Left cardiac atrium (tissue), 4 donors: ENCODE results near the gene OSBPL9. TPM values are rescaled to one million over a fixed set of nuclear protein-coding genes. Genes with fewer than 3 reads are reported as not detected.
"Not testable (repeated sequence)": the region's sequence is repeated elsewhere in the genome, so short reads cannot be mapped to it uniquely, and the experiment has no call there.

Experiments
- ATAC-seq, 2 donors: fragments of 200-7000 bp; cut with Tn5 transposase; one replicate each; pipeline ENCODE4 v1.9.1; 2020; ENCODE audit warnings: mild to moderate bottlenecking in 2 of 2, moderate library complexity in 2 of 2
- DNase-seq: peaks from one replicate; pipeline ENCODE4 v3.0.0-alpha.2; 2020
- intact Hi-C, 2 donors: fragments of 100-400 bp; cut with DNase I; formaldehyde crosslinking; loops; one replicate each; pipeline versions ENCODE4 v1.14.1 to v1.15.1; 2022 to 2023
- total RNA-seq, 2 donors: library from RNA; stranded (reverse); fragmentation: NEBNext Ultra II Directional; extraction: Animal tissue kit (Norgen Biotek cat#: 25700); gene quantifications; one replicate each; pipeline ENCODE4 v1.2.1, GENCODE V29; 2021
- donor health status: DM: no; HTN: yes; CAD: no.
- donor health status: DM: no; HTN: yes; CAD: no; lungs with severe emphysema.
- donor health status: DM: yes; HTN: yes; CAD: no.
- donor health status: Dilated cardiomyopathy.

OSBPL9 gene
- total RNA-seq, 2 donors from 2014 or later = 39.3 to 45.1 TPM

DNA sequence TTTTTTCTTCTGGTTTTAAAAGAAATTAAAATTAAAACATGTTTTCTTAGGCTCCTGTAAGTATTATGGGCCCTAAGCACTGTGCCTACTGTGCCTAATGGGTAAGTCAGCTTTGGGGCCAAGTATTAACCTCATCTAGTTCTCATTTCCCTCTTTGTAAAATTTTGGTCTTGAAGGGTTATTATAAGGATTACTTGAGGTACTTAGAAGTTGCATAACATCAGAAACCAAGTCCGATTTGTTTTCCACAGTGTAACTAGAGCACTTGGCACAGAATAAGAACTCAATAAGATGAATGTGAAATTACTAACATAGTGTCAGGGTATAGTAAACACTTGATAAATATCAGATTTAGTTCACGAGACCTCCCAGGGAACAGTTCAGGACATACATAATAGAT, 16.4 kb upstream of the OSBPL9 start:
- ATAC-seq (no peak), DNase-seq (no peak)
- intact Hi-C loops = no loop called here

DNA sequence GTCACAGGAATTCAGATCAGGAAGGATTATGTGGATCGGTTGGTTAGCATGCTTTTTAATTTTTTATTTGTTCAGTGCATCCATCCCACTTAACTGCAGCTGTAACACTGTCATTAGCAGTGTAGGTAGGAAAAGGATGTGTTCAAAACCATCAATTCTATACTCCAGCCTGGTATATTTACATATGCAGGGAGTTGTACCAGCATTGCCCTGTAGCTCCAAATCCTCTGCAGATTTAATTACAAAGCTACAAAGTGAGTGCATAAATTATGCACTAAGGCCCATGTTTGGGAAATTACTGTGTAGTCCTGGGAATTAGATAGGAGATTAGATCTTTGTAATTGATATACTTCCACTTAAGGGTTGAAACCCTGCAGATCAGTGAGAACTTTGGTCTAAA, 15.9 kb upstream of the OSBPL9 start:
- ATAC-seq (no peak), DNase-seq (no peak)
- intact Hi-C loops = no loop called here

DNA sequence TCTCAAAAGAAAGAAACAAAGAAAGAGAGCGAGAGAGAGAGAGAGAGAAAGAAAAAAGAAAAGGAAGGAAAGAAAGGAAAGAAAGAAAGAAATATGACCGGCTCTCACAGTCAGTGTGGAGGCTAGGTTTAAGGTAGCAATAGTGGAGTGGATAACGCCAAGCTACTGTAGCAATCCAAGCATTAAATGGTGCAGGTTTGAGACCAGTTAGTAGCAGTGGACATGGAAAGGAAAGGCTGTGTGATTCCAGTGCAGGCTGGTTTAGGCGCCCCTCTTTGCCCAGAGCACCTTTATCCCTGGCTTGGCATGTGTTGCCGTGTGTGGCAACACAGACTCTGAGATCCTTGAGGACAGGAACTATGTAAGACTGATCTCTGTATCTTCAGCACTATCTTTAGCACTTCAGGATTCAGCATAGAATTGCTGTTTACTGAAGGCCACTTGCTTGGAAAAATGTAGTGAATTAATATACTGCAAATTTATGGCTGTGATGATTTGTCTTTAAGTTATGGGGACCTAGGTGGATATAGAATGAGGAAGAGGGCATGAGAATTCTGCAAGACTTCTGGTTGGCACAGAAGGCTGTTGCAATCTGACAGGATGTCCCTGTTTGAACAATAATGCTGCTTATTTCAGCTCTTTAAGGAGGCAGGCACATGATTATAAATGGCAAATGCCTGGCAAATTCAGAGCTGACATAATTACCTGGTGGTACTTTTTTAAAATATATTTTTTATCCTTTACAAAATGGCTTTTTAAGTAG, 10.8 kb upstream of the OSBPL9 start:
- intact Hi-C loops = no loop called here
- ATAC-seq (peak in 1 of 2 donors; percentile 29), DNase-seq (no peak)

DNA sequence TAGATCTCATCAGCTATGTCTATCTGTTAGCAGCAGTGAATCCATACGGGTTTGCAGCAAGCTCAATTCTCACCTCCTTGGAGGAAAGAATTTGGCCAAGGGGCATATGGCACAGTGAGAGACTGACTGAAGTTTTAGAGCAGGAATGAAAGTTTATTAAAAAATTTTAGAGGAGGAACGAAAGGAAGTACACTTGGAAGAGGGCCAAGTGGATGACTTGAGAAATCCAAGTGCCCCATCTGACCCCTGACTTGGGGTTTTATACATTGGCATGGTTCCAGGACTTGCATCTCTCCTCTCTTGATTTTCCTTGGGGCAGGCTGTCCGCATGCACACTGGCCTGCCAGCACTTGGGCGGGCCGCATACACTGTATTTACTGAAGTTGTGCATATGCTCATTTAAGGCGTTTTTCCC, 9.2 kb upstream of the OSBPL9 start:
- intact Hi-C loops = no loop called here
- no peak for ATAC-seq

DNA sequence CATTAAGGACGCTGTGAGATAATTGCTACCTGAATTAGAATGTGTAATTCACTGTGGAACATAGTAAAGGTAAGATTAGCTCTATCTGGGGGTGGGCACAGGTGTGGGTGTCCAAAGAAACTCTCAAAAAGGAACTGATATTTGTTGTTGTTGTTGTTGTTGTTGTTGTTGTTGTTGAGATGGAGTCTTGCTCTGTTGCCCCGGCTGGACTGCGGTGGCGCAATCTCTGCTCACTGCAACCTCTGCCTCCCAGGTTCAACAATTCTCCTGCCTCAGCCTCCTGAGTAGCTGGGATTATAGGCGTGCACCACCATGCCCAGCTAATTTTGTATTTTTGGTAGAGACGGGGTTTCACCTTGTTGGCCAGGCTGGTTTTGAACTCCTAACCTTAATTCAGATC, 6.8 kb upstream of the OSBPL9 start:
- DNase-seq, intact Hi-C loops, ATAC-seq: not testable (repeated sequence)

More for the DNA sequence above, 9.2 kb upstream of the OSBPL9 start:
- DNase-seq = no peak

DNA sequence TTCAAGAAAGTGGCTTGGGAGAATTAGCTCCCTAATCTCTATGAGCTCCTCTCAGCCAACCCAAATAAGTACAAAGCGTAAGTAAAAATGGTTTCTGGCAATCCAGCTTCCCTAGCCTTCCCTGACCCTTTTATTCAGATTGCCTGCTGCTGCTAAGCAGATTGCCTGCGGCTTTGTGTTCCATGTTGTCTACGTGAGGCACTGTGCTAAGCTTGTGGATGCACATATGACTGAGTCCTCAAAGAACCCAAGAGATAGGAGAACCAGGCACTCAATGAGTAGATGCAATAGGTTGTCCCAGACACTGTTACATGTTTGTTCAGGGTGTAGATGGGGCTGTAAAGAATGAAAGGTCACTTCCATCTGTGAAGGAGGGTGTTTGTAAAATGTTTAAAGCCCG, 6.3 kb upstream of the OSBPL9 start:
- DNase-seq (no peak), ATAC-seq (no peak)
- intact Hi-C loops = no loop called here

DNA sequence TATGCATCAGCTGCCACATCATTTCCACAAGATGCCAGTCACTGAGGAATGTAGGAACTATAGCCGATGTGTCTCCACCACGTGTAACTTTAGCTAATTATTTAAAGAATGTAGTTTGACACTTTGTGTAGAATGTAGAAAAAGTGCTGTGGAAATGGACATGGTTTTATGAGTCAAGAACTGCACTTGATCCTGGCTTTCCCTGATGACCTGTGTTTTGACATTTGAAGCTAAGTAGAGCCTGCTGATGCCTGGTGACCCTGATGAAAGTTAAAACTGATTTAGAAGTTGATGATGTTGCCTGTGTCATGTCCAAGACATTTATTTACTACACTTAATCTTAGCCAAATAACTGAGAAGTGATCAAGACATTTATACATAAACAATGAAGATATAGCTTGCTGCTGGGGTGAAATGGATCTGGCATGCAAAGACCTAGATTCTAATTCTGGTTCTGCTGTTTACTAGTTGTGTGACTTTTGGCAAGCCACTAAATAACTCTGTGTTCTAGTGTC, 4.4 kb upstream of the OSBPL9 start:
- intact Hi-C loops = no loop called here
- DNase-seq (no peak), ATAC-seq (no peak)

DNA sequence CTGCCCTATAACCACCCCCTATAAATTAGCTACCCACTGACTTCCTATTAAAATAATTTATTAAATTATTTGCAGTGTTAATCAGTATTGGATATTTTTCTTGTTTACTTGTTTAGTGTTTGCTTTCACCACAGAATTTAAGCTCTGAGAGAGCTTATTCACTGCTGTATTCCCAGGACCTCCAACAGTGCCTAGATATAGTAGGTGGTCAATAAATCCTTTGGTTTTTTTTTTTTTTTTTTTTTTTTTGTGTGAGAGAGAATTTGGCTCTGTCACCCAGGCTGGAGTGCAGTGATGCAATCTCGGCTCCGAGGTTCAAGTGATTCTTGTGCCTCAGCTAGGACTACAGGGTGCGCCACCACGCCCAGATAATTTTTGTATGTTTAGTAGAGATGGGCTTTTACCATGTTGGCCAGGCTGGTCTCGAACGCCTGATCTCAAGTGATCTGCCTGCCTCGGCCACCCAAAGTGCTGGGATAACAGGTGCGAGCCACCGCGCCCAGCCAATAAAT, 1.1 kb upstream of the OSBPL9 start:
- ATAC-seq (no peak), DNase-seq (no peak)
- intact Hi-C loops = loop anchor here in 1 of 2 donors (5.0 kb wide), 1 partner anchor 49 kb away; no protein-coding TSS in a partner anchor

DNA sequence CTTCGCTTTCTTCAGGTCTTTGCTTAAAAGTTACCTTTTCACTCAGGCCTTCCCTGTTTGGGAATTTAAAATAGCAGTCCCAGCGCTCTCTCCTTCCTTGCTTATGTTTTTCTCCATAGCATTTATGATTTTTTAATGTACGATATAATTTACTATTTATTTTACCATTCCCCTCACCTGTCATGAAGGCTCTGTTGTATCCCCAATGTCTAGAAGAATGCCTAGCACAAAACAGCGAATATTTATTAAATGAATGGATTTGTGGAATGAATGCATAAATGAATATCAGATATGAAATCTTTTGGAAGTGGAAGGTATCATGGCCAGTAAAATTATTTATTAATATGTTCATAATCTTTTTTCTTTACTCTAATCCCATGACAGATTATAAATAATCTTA, 402 bp upstream of the OSBPL9 start:
- ATAC-seq (no peak), DNase-seq (no peak)
- intact Hi-C loops = loop anchor here in 1 of 2 donors (5.0 kb wide), 1 partner anchor 49 kb away; no protein-coding TSS in a partner anchor

DNA sequence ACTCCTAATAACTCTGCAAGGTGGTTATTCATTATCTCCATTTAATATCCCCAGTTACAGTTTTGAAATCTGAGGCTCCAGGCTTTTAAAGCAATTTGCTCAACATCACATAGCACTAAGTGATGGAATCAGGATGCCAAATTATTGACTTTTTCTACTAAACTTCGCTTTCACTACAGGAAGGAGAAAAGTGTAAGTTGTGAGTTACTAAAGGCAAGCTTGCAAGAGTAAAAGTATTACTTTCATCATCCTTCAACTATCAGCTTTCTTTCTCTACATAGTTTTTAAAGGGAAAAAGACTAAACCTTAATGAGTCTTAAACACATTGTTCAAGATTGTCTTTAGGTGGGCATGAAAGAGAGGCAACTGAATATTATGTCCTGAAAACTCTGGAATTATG, 1.8 kb downstream of the OSBPL9 start:
- DNase-seq (no peak), ATAC-seq (no peak)
- intact Hi-C loops = loop anchor here in 1 of 2 donors (5.0 kb wide), 1 partner anchor 51 kb away; no protein-coding TSS in a partner anchor

DNA sequence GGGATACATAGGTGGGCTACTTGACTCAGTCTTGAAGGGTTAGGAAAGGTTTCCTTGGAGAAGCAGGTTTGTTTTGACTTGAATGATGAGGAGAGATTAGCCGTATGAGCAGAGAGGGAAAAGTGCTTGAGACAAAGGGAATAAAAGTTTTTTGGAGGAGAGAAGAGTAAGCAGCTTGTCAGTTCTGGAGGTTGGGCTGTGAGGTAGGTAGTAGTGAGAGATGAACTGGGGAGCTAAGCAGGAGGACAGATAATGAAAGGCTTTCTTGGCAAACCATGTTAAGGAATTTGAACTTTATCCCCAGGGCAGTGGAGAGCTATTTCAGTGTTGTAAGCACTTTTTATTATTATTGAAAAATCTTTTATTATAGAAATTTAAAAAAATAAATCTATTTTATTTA, 3.6 kb downstream of the OSBPL9 start:
- intact Hi-C loops = no loop called here
- DNase-seq (no peak), ATAC-seq (no peak)

DNA sequence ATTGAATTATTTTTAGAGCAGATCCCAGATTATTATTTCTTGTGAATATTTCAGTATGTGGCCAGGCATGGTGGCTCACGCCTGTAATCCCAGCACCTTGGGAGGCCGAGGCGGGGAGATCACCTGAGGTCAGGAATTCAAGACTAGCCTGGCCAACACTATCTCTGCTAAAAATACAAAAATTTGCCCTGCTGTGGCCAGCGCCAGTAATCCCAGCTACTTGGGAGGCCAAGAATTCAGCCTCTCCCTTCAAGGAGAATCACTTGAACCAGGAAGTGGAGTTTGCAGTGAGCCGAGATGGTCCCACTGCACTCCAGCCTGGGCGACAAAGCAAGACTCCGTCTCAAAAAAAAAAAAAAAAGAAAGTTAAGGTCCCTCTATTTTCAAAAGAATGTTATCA, 4.3 kb downstream of the OSBPL9 start:
- intact Hi-C loops = no loop called here
- DNase-seq (no peak), ATAC-seq (no peak)

DNA sequence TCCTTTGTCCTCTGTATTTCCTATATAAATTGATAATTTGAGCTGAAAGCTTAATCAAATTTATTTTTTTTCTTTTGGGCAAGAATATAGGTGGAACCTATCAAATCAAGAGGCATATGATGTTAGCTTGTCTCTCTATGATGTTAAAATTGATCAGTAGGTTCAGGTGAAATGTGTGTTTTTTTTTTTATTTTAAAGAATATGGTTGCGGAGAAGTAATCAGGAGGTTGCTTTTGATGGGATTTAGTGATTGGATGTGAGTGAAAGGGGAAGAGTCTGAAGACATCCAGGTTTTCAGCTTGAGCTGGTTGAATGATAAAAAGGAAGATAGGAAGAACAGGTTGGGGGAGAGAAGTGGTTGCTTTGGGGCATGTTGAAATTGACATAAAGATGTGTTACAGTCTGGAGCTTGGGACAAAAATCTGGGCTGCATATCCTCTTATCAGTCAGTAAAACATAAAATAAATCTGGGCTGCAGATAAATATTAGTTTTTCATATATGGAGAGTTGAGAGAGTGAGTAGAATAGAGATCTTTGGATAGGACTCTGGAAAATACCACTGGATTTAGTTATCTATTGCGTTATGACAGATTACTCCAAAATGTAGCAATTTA, 5.1 kb downstream of the OSBPL9 start:
- intact Hi-C loops = no loop called here
- no peak for ATAC-seq

DNA sequence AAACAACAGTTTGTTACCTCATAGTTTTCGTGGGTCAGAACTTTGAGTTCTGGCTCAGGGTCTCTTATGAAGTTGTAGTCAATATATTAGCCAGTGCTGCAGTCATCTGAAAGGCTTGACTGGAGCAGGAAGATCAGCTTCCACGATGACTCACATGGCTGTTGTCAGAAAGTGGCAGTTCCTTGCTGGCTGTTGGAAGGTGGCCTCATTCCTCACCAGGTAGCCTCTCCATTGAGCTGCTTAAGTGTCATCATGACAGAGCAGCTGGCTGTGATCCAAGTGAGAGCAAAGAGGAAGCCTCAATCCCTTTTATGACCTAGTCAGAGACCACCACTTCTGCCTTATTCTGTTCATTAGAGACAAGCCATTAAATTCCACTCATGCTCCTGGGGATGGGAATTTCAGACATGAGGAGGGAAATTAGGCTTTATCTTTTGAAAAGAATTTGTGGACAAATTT, 5.6 kb downstream of the OSBPL9 start:
- ATAC-seq = peak; percentile 20 to 74
- intact Hi-C loops = no loop called here
- DNase-seq = peak; percentile 60

More for the DNA sequence above, 5.1 kb downstream of the OSBPL9 start:
- DNase-seq = no peak

DNA sequence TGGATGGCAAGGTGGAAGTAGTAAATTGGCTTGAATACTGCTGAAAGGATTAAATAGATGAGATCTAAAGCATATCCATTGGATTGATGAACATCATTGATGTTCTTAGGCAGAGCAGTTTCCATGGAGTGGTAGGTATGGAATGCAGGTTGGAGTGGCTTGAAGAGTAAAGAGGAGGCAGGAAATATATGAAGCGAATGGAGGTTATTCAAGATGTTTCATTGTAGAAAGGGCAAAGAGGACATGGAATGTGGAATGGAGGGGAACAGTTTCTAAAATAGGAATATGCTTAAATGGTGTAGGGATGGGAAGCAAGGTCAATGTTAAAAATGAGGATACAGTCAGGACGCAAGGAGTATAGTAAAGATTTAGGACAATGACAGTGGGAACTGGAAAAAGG, 6.1 kb downstream of the OSBPL9 start:
- DNase-seq = no peak
- intact Hi-C loops = no loop called here
- no peak for ATAC-seq

DNA sequence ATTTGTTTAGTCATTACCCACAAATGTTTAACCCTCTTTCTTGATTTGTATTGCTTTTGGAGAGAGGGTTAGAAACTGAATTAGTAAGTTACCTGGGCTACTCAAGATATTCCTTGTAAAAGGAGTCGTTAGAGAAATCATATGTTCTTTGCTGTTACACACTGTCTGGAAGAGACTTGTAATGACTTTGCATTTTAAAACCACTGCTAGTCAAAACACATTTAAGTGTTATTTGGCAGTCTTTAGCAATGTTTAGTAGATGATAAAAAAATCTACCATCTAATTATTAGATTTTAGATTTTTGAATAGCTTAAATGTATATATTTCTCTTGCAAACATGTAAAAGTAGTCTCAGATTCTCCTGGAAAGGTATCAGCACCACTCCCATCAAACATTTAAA, 6.6 kb downstream of the OSBPL9 start:
- no peak for DNase-seq
- intact Hi-C loops = no loop called here
- ATAC-seq = no peak

DNA sequence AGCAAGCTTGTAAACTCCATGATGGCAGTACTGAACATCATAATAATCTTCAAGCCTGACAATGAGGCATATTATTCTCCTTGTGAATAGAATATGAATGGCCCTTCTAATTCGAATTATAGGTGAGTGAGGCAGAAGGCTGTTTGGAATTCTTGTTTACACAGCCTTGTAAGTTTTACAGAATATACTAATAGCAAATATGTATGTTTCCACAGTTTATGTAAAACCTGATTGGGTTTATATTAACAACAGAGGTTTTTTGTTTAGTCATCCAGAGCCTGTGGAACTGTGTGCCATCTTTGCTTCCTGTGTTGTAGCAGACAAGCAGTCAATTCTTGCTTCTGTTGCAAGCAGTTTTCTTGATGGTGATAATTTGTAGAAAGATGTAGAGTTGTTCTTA, 8.0 kb downstream of the OSBPL9 start:
- intact Hi-C loops = loop anchor here in 1 of 2 donors (5.0 kb wide), 1 partner anchor 142 kb away; no protein-coding TSS in a partner anchor
- ATAC-seq (no peak), DNase-seq (no peak)

DNA sequence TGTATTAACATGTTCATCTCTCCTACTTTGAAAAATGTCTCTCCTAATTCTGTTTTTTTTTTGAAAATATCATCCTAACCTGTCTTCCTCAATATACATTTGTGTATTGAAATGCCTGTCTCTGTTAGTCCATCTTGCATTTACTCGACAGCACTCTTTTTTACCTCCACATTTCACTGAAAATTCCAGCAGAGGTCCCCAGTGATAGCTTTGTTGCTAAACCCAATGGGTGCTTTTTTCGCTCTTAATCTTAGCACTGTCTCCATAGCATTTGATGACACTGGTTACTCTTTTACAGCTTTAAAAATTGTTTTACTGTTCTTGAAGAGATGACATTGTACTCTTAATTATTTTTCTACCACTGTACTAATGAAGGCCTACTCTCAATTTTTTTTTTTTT, 10.8 kb downstream of the OSBPL9 start:
- peak; percentile 44 to 61 for ATAC-seq
- no peak for DNase-seq
- intact Hi-C loops = loop anchor here in 1 of 2 donors (5.0 kb wide), 1 partner anchor 140 kb away; no protein-coding TSS in a partner anchor

DNA sequence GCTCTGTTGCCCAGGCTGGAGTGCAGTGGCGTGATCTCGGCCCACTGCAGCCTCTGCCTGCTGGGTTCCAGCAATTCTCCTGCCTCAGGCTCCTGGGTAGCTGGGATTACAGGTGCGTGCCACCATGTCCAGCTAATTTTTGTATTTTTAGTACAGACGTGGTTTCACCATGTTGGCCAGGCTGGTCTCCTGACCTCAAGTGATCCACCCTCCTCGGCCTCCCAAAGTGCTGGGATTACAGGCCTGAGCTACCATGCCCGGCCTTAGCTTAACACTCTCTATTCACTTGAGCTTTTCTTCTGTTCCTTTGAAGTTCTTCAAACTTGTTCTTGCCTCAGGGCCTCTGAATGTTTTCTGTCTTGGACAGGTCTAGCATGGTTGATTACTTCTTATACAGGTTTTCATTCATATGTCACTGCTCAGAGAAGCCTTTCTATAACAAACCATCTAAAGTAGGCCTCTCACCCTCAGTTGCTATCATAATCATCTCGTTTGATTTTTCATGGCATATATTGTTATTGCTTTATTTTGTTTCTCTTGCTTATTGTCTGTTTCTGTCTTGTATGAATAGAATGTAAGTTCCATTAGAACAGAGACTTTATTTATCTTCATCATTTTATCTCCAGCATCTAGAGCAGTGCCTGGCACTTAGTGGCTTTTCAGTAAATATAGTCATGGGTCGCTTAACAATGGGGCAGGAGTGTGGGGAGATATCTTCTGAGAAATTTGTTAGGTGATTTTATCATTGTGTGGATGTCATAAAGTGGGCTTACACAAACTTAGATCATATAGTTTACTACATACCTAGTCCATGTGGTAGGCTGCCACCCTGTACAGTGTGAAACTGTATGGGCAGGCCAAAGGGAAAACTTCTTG, 12.1 kb downstream of the OSBPL9 start:
- ATAC-seq (no peak), DNase-seq (no peak)
- intact Hi-C loops = loop anchor here in 1 of 2 donors (5.0 kb wide), 1 partner anchor 138 kb away; no protein-coding TSS in a partner anchor
